Activated CD4-positive, alpha-beta memory T cell treated with anti-CD3 and anti-CD28 coated beads, Interleukin-2, amount 10 ng/mL, durations not matched to agents 7 days and 5 days (primary cell): ENCODE results near the gene ZACN. TPM values are rescaled to one million over a fixed set of nuclear protein-coding genes. Genes with fewer than 3 reads are reported as not detected.

ENCODE experiments used
- CTCF ChIA-PET: fragments of 350-600 bp; sonication (Branson Sonifier 250); formaldehyde crosslinking; loops from one replicate; lab custom pipeline; 2021; ENCODE audit warnings: antibody characterized with exemption, inconsistent platforms; lab: Charles Lee
- POLR2A ChIA-PET: fragments of 350-600 bp; sonication (Branson Sonifier 250); formaldehyde crosslinking; loops from one replicate; lab custom pipeline; 2021; ENCODE audit warnings: antibody characterized with exemption; lab: Charles Lee
- DNase-seq: peaks from one replicate; pipeline ENCODE4 v3.0.0-alpha.2; 2020
- H3K27ac Mint-ChIP-seq: one replicate; pipeline ENCODE4 v1.8.0; 2021; ENCODE audit warnings: mild to moderate bottlenecking, mixed read lengths
- H3K27me3 Mint-ChIP-seq: one replicate; pipeline ENCODE4 v1.8.0; 2021; ENCODE audit warnings: mixed read lengths
- H3K36me3 Mint-ChIP-seq: one replicate; pipeline ENCODE4 v1.8.0; 2021; ENCODE audit warnings: low read depth, mixed read lengths
- H3K4me1 Mint-ChIP-seq: one replicate; pipeline ENCODE4 v1.8.0; 2021; ENCODE audit warnings: mixed read lengths
- H3K4me3 Mint-ChIP-seq: one replicate; pipeline ENCODE4 v1.8.0; 2021; ENCODE audit warnings: mild to moderate bottlenecking, mixed read lengths
- H3K9me3 Mint-ChIP-seq: one replicate; pipeline ENCODE4 v1.8.0; 2021; ENCODE audit warnings: mixed read lengths
- total RNA-seq, 2 experiments: library from RNA; stranded (reverse); gene quantifications; one replicate each; pipeline ENCODE4 v1.2.3, GENCODE V29; 2021

ZACN gene
- total RNA-seq, 2 experiments from 2014 or later = 0.48 TPM

DNA sequence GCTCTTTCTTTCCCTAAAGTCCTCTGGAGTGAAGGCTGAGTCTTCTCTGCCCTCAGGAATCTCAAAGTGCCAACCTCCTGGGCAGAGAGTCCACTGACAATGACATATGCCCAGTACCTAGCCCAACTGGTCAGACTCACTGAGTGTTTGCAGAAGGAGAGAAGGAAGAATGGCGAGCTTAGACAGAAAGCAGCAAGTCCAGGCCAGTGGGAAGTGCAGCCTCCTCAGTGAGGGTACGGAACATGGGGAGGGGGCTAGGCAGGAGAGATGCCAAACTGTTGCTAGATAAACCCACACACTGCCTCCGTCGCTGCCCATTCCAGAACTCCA, 23.9 kb downstream of the ZACN start:
- Mint-ChIP-seq H3K27me3 (no peaks in the 10 kb centered on the region), H3K36me3 (peaks cover 37% of the 10 kb centered on the region), H3K4me3 (peak overlapping the region; percentile 95), H3K4me1 (peaks cover 30% of the 10 kb centered on the region), H3K9me3 (no peaks in the 10 kb centered on the region), H3K27ac (peak overlapping the region; percentile 92)
- CTCF ChIA-PET = interaction anchor here (0.7 to 2.6 kb wide), 8 partner anchors 13 to 295 kb away, joined by 3 to 21 read pairs (median 5); no protein-coding TSS in a partner anchor
- POLR2A ChIA-PET = interaction anchor here (0.7 to 3.2 kb wide), 25 partner anchors 8 to 281 kb away, joined by 3 to 37 read pairs (median 5); partner anchors contain the start of genes MRPL38, PRPSAP1, SRP68 and TRIM65
- no peak for DNase-seq

DNA sequence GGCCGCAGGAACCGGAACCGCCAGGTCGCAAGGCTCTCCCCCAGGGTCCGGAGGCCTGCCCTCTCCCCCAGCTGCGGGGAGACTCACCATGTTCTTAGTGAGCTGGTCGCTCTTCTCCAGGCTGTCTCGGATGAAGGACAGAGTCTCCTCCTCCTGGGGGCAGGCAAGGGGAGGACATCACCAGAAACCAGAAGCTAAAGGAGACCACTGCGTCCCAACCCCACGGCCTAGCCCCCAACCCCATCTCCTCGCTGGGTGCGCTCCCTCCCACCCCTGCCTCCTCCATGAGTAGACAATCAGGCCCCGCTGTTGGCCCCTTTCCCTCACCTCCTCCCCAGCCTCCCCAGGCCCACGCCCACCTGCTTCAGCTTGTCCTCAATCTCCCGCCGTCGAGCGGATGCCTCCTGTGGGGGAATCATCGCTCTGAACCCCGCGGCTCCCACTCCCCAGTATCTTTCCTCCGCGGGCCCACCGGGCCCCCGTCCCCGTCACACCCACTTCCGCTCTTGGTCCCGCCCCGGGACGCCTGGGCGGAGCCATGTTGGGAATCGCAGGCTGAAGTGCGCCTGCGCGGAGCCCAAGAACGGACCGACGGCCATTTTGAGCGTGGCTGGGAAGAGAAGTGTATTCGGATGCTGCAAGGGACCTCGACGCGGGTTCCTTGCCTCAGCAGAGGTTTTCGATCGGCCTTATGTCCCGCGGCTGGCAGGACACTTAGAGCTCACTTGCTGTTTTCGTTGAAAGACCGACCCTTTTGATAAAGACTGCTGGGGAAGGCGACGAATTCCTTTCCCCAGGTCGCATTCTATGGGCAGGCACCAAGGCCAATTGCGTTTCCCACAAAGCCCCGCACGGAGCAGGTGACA, 24.5 kb downstream of the ZACN start, which contains the start of gene EXOC7:
TSS of gene EXOC7 (minus strand) at position 514 of the 866 bp plus-strand sequence. CDS start at position 419, 95 bp downstream.
- H3K9me3 Mint-ChIP-seq = no peaks in the 10 kb centered on the region
- CTCF ChIA-PET = interaction anchor here (0.7 to 2.6 kb wide), 11 partner anchors 10 to 294 kb away, joined by 3 to 21 read pairs (median 5); no protein-coding TSS in a partner anchor
- H3K27ac Mint-ChIP-seq = peak within 1 kb of the TSS; percentile 92
- H3K4me3 Mint-ChIP-seq = peak within 1 kb of the TSS; percentile 95
- peaks cover 36% of the 10 kb centered on the region for H3K36me3 Mint-ChIP-seq
- H3K4me1 Mint-ChIP-seq = peaks cover 30% of the 10 kb centered on the region
- no peaks in the 10 kb centered on the region for H3K27me3 Mint-ChIP-seq
- peak; percentile 94 for DNase-seq
- POLR2A ChIA-PET = interaction anchor here (0.7 to 3.2 kb wide), 35 partner anchors 8 to 455 kb away, joined by 3 to 37 read pairs (median 4); partner anchors contain the start of genes MRPL38, PRPSAP1, SRP68 and TRIM65

DNA sequence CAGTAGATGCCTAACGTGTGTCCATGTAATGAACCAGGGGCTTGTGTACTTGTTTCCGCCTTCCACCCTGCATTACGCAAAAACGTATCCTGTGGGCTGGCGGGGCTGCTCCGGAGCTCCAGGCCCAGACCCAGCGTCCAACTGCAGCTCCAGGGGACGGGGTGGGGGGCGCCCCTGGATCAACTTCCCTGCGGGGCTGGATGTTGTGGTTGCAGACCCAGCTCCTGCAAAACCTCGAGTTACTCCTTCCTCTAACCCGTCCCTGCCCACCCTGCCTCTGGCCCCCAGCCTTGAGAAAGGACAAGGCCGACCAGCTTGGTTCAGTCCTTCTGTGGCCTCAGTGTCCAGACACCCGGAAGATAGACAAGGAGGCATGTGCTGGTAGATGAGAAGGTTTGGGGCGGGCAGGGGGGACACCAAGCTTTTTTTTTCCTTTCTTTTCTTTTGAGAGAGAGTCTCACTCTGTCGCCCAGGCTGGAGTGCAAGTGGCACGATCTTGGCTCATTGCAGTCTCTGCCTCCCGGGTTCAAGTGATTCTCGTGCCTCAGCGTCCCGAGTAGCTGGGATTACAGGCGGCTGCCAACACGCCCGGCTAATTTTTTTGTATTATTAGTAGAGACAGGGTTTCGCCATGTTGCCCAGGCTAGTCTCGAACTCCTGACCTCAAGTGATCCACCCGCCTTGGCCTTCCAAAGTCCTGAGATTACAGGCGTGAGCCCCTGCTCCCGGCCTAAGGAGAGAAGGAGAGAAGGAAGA, 25.3 kb downstream of the ZACN start:
- H3K9me3 Mint-ChIP-seq = no peaks in the 10 kb centered on the region
- POLR2A ChIA-PET = interaction anchor here (0.8 to 3.2 kb wide), 30 partner anchors 8 to 454 kb away, joined by 3 to 37 read pairs (median 5); partner anchors contain the start of genes MRPL38, SRP68, TRIM65 and UBALD2

DNA sequence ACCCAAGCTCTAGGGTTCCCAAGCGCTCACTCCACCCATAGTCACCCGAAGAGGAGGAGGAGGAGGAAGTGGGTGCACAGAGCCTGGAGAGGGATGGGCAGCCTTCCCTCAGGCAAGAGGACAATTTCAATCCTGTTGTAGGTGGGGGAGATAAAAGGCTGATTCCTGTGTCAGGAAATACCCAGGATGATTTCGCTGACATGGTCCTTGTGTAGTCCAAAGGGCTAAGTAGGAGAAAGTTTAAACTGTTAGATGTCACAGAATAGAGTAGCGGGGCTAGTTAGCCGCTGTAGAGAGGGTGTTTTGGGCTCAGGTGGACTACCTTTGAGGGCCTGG, 25.9 kb downstream of the ZACN start:
- peaks cover 26% of the 10 kb centered on the region for H3K36me3 Mint-ChIP-seq
- ChIA-PET CTCF (interaction anchor here (1.8 to 2.6 kb wide), 5 partner anchors 17 to 293 kb away, joined by 4 to 21 read pairs (median 6); no protein-coding TSS in a partner anchor), POLR2A (interaction anchor here (1.6 to 3.2 kb wide), 8 partner anchors 10 to 175 kb away, joined by 4 to 37 read pairs (median 7); no protein-coding TSS in a partner anchor)
- DNase-seq = no peak
- H3K27ac Mint-ChIP-seq = peak overlapping the region; percentile 23
- no peaks in the 10 kb centered on the region for H3K9me3 Mint-ChIP-seq
- peaks cover 30% of the 10 kb centered on the region for H3K4me1 Mint-ChIP-seq
- peak overlapping the region; percentile 30 for H3K4me3 Mint-ChIP-seq
- H3K27me3 Mint-ChIP-seq = no peaks in the 10 kb centered on the region

More for the DNA sequence above, 25.3 kb downstream of the ZACN start:
- Mint-ChIP-seq H3K27me3 (no peaks in the 10 kb centered on the region), H3K27ac (peak overlapping the region; percentile 92), H3K36me3 (peaks cover 32% of the 10 kb centered on the region), H3K4me3 (peak overlapping the region; percentile 95), H3K4me1 (peaks cover 30% of the 10 kb centered on the region)
- CTCF ChIA-PET = interaction anchor here (0.9 to 2.6 kb wide), 10 partner anchors 10 to 293 kb away, joined by 3 to 21 read pairs (median 5); no protein-coding TSS in a partner anchor
- DNase-seq = no peak

DNA sequence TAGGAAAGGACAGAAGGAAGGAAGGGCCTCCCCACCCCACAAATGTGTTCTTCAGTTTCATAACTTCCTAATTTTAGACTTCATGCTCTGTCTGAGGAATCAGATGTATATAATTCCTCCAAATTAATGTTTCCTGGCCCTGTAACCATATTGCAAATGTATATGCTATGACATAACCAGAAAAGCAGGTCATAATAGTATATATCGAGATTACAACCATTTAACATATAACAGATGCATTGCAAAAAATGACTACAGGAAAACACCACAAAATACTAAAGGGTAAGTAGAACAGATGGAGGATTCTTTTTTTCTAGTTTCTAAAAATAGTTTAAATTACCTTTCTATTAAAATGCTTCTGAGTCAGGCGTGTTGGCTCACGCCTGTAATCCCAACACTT, 27.7 kb downstream of the ZACN start:
- Mint-ChIP-seq H3K4me1 (peaks cover 21% of the 10 kb centered on the region), H3K9me3 (no peaks in the 10 kb centered on the region)
- POLR2A ChIA-PET = interaction anchor here (1.2 kb wide), 1 partner anchor 166 kb away, joined by 3 read pairs; no protein-coding TSS in a partner anchor

DNA sequence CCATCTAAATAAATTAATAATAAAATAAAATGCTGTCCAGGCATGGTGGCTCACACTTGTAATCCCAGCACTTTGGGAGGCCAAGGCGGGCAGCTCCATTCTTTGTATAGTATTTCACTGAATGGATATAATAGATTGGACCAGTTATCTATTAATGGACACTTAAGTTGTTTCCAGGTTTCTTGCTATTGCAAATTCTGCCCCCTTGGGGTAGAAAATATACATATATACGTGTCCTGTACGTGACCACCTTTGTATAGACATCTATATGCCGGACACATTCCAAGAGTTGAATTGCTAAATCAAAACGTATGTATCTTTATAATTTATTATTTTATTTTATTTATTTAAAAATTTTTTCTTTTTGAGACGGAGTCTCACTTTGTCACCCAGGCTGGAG, 28.5 kb downstream of the ZACN start:
- Mint-ChIP-seq H3K9me3 (no peaks in the 10 kb centered on the region), H3K27ac (no peak overlapping the region), H3K4me3 (no peak overlapping the region), H3K27me3 (peaks cover 4% of the 10 kb centered on the region), H3K4me1 (peaks cover 14% of the 10 kb centered on the region), H3K36me3 (peaks cover 12% of the 10 kb centered on the region)
- DNase-seq = no peak
- POLR2A ChIA-PET = no interaction called here
- CTCF ChIA-PET = interaction anchor here (1.0 to 1.4 kb wide), 2 partner anchors 11 to 93 kb away, joined by 3 to 6 read pairs; no protein-coding TSS in a partner anchor

More for the DNA sequence above, 27.7 kb downstream of the ZACN start:
- peaks cover 15% of the 10 kb centered on the region for H3K36me3 Mint-ChIP-seq
- CTCF ChIA-PET = interaction anchor here (0.8 to 2.5 kb wide), 5 partner anchors 10 to 173 kb away, joined by 3 to 8 read pairs (median 5); no protein-coding TSS in a partner anchor
- H3K27me3 Mint-ChIP-seq = no peaks in the 10 kb centered on the region
- no peak for DNase-seq
- no peak overlapping the region for H3K4me3 Mint-ChIP-seq
- no peak overlapping the region for H3K27ac Mint-ChIP-seq

DNA sequence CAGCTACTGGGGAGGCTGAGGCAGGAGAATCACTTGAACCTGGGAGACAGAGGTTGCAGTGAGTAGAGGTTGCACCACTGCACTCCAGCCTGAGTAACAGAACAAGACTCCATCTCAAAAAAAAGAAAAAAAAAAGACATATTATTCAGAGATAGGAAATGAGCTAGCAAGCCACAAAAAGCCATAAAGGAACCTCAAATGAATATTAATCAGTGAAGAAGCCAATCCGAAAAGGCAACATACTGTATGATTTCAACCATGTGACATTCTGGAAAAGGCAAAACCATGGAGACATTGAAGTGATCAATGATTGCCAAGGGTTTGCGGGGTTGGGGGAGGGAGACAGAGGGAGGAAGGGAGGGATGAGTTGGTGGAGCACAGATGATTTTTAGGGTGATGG, 33.0 kb downstream of the ZACN start:
- CTCF ChIA-PET = interaction anchor here (1.0 to 1.3 kb wide), 3 partner anchors 9 to 168 kb away, joined by 3 to 5 read pairs (median 3); no protein-coding TSS in a partner anchor
- Mint-ChIP-seq H3K9me3 (no peaks in the 10 kb centered on the region), H3K4me3 (no peak overlapping the region), H3K36me3 (no peaks in the 10 kb centered on the region), H3K27me3 (peaks cover 4% of the 10 kb centered on the region), H3K4me1 (no peaks in the 10 kb centered on the region), H3K27ac (no peak overlapping the region)
- DNase-seq = no peak
- POLR2A ChIA-PET = interaction anchor here (0.6 to 0.8 kb wide), 2 partner anchors 9 to 23 kb away, joined by 5 read pairs; partner anchors contain the start of gene EXOC7

DNA sequence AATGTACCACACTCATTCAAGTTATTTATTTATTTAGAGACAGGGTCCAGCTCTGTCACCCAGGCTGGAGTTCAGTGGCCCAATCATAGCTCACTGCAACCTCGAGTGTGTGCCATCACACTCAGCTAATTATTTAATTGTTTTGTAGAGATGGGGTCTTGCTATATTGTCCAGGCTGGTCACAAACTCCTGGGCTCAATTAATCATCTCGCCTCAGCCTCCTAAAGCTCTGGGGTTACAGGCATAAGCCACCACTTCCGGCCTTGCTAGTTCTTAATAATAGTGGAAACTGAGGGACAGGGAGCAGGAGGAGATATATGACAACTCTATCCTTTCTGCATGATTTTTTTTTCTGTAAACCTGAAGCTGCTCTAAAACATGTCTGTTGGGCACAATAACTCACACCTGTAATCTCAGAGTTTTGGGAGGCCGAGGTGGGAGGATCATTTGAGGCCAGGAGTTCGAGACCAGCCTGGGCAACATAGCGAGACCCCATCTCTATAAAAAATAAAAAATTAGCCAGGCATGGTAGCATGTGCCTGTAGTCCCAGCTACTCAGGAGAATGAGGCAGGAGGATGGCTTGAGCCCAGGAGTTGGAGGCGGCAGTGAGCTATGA, 36.3 kb downstream of the ZACN start:
- no peak overlapping the region for H3K4me3 Mint-ChIP-seq
- no peaks in the 10 kb centered on the region for H3K4me1 Mint-ChIP-seq
- peaks cover 4% of the 10 kb centered on the region for H3K27me3 Mint-ChIP-seq
- H3K9me3 Mint-ChIP-seq = no peaks in the 10 kb centered on the region
- H3K27ac Mint-ChIP-seq = no peak overlapping the region
- H3K36me3 Mint-ChIP-seq = no peaks in the 10 kb centered on the region
- DNase-seq = no peak
- ChIA-PET CTCF (interaction anchor here (1.2 to 2.4 kb wide), 3 partner anchors 10 to 165 kb away, joined by 3 to 14 read pairs (median 3); partner anchors contain the start of gene EXOC7), POLR2A (interaction anchor here (0.6 kb wide), 1 partner anchor 76 kb away, joined by 3 read pairs; no protein-coding TSS in a partner anchor)

DNA sequence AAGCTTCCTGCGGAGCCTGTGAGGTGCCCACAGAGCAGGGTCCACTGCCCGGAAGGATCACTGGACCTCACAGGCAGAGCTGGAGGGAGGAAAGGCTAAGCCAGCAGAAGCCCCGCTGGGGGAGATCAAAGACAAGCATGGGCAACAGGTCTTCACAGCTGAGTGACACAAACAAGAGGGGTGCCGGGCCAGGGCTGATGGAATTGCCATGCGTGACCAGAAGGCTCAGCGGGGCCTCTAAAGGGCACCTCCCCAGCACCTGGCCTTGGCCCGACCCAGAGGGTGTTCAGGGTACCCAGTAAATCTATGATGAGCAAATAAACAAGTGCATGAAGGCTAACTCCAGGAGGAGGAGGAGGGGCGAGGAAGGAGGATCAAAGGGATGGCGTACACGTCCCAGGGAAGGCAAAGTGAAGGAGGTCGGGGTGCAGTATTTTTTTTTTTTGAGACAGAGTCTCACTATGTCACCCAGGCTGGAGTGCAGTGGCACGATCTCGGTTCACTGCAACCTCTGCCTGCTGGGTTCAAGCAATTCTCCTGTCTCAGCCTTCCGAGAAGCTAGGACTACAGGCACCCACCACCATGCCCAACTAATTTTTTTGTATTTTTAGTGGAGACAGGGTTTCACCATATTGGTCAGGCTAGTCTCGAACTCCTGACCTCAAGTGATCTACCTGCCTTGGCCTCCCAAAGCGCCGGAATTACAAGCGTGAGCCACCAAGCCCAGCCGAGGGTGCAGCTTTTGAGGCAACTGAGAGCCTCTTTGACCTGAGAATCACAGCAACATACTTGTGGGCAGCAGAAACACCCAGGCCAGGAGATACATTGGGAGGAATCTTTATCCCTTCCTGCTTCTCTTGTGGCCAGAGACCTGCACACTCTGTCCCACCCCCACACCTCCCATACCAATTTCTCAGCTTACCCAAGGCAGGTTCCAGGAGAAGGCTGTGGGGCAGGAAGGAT, 40.7 kb downstream of the ZACN start:
- no peaks in the 10 kb centered on the region for H3K27me3 Mint-ChIP-seq
- H3K4me3 Mint-ChIP-seq = no peak overlapping the region
- POLR2A ChIA-PET = interaction anchor here (1.0 to 11.0 kb wide), 4 partner anchors 48 to 160 kb away, joined by 3 to 222 read pairs (median 21); no protein-coding TSS in a partner anchor
- CTCF ChIA-PET = interaction anchor here (1.0 to 11.6 kb wide), 8 partner anchors 16 to 265 kb away, joined by 4 to 187 read pairs (median 8); partner anchors contain the start of genes EXOC7 and SPHK1
- no peaks in the 10 kb centered on the region for H3K9me3 Mint-ChIP-seq
- DNase-seq = no peak
- peaks cover 13% of the 10 kb centered on the region for H3K4me1 Mint-ChIP-seq
- H3K27ac Mint-ChIP-seq = no peak overlapping the region
- no peaks in the 10 kb centered on the region for H3K36me3 Mint-ChIP-seq

DNA sequence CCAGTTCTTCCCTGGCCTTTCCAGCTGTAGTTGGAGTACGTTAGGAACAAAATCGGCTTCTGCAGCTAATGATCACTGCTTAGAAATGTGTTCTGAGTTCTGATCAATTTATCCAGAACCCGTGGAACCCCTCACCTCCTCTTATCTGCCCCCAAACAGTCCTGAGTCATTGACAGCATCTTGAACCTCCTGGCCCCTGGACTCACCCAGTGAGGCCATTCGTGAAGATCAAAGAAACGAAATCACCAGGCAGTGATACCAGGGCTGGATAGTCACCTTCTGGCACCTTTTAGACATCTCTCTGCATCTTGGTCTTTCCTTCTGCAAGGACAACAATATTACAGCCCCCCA, 41.7 kb downstream of the ZACN start:
- peaks cover 13% of the 10 kb centered on the region for H3K4me1 Mint-ChIP-seq
- H3K27me3 Mint-ChIP-seq = no peaks in the 10 kb centered on the region
- no peaks in the 10 kb centered on the region for H3K9me3 Mint-ChIP-seq
- CTCF ChIA-PET = interaction anchor here (0.9 to 11.6 kb wide), 20 partner anchors 8 to 233 kb away, joined by 3 to 187 read pairs (median 6); partner anchors contain the start of genes EXOC7 and PRPSAP1
- H3K36me3 Mint-ChIP-seq = no peaks in the 10 kb centered on the region
- no peak overlapping the region for H3K4me3 Mint-ChIP-seq
- no peak overlapping the region for H3K27ac Mint-ChIP-seq
- POLR2A ChIA-PET = interaction anchor here (1.0 to 11.0 kb wide), 6 partner anchors 9 to 265 kb away, joined by 3 to 222 read pairs (median 6); no protein-coding TSS in a partner anchor
- no peak for DNase-seq
